SK-N-MC (cell line): Measurements from ENCODE around the gene SLC1A3.

Experiments used
- DNase-seq: peaks from one replicate; pipeline ENCODE4 v3.0.0-alpha.2; 2011; ENCODE audit warnings: low read depth, low spot score
- H3K27ac ChIP-seq: fragments of 200-600 bp; sonication (generic); 2 replicates; pipeline ENCODE4 v1.5.1; 2016; ENCODE audit warnings: mixed run types
- H3K36me3 ChIP-seq: fragments of 200-600 bp; sonication (generic); 2 replicates; pipeline ENCODE4 v1.6.1; 2017; ENCODE audit warnings: antibody characterized with exemption, low read length, mixed read lengths; ENCODE audit not compliant: insufficient read depth
- H3K4me3 ChIP-seq: fragments of 200-600 bp; sonication (generic); 2 replicates; pipeline ENCODE4 v1.5.1; 2016
- H3K9ac ChIP-seq: fragments of 200-600 bp; sonication (generic); 2 replicates; pipeline ENCODE4 v1.8.0; 2017; ENCODE audit warnings: mixed run types, mixed read lengths; ENCODE audit not compliant: insufficient read length
- H3K9me3 ChIP-seq: fragments of 200-600 bp; sonication (generic); 2 replicates; pipeline ENCODE4 v1.6.1; 2017; ENCODE audit warnings: low read depth, mild to moderate bottlenecking, antibody characterized with exemption, low read length, moderate library complexity, mixed read lengths
- EZH2 ChIP-seq: fragments of 200-600 bp; sonication (generic); IDR thresholded peaks from one replicate; pipeline ENCODE4 v1.6.1; 2017; ENCODE audit warnings: antibody characterized with exemption
- FOXP2 ChIP-seq: optimal IDR thresholded peaks from 2 replicates; pipeline ENCODE3; 2011; ENCODE audit warnings: mild to moderate bottlenecking, moderate library complexity; ENCODE audit not compliant: insufficient read depth; ENCODE audit errors: extremely low read length, control extremely low read depth
- POLR2AphosphoS5 ChIP-seq: IDR thresholded peaks from 2 replicates; pipeline ENCODE4 v1.6.1; 2012; ENCODE audit warnings: mild to moderate bottlenecking, low read depth, low read length, borderline replicate concordance

SLC1A3 gene

GRCh38 chr5:36607114-36607571 lies 737 bp downstream of the SLC1A3 start:
- Histone ChIP-seq H3K27ac (peak overlapping the region; percentile 56; the same call in 1 of the 2 replicates), H3K36me3 (peaks cover 37% of the 10 kb centered on the region), H3K9me3 (no peaks in the 10 kb centered on the region), H3K4me3 (peak overlapping the region; percentile 85), H3K9ac (peak overlapping the region; percentile 76)
- TF ChIP-seq FOXP2 (no peak), EZH2 (no peak), POLR2AphosphoS5 (no peak)
- no peak for DNase-seq

- no peak overlapping the region for H3K27ac ChIP-seq
- peak overlapping the region; percentile 85 for H3K4me3 ChIP-seq
- peak overlapping the region; percentile 76 for H3K9ac ChIP-seq
- DNase-seq: no peak
- H3K36me3 ChIP-seq: peaks cover 38% of the 10 kb centered on the region
- TF ChIP-seq FOXP2: no peak
- TF ChIP-seq EZH2: no peak
- TF ChIP-seq POLR2AphosphoS5: no peak
- no peaks in the 10 kb centered on the region for H3K9me3 ChIP-seq
These were observed 1.7 kb downstream of the SLC1A3 start for GRCh38 chr5:36607838-36608783.

GRCh38 chr5:36610621-36611020 lies 4.2 kb downstream of the SLC1A3 start:
- H3K36me3 ChIP-seq: peaks cover 38% of the 10 kb centered on the region
- no peaks in the 10 kb centered on the region for H3K9me3 ChIP-seq
- no peak overlapping the region for H3K4me3 ChIP-seq
- DNase-seq: no peak
- TF ChIP-seq POLR2AphosphoS5: no peak
- no peak for TF ChIP-seq EZH2
- TF ChIP-seq FOXP2: no peak
- H3K9ac ChIP-seq: no peak overlapping the region
- no peak overlapping the region for H3K27ac ChIP-seq

- no peak overlapping the region for H3K27ac ChIP-seq
- H3K9me3 ChIP-seq: no peaks in the 10 kb centered on the region
- H3K9ac ChIP-seq: no peak overlapping the region
- no peak for DNase-seq
- H3K4me3 ChIP-seq: no peak overlapping the region
- peaks cover 38% of the 10 kb centered on the region for H3K36me3 ChIP-seq
- TF ChIP-seq POLR2AphosphoS5 (no peak), EZH2 (no peak)
These were observed 5.3 kb downstream of the SLC1A3 start for GRCh38 chr5:36611520-36612274.

- H3K27ac ChIP-seq: no peak overlapping the region
- no peak overlapping the region for H3K9ac ChIP-seq
- TF ChIP-seq FOXP2 (no peak), EZH2 (no peak), POLR2AphosphoS5 (no peak)
- no peak for DNase-seq
- no peak overlapping the region for H3K4me3 ChIP-seq
- no peaks in the 10 kb centered on the region for H3K9me3 ChIP-seq
- peaks cover 38% of the 10 kb centered on the region for H3K36me3 ChIP-seq
These were observed 6.8 kb downstream of the SLC1A3 start for GRCh38 chr5:36613241-36613640.

GRCh38 chr5:36613771-36614656 lies 7.6 kb downstream of the SLC1A3 start:
- H3K9ac ChIP-seq: no peak overlapping the region
- H3K9me3 ChIP-seq: no peaks in the 10 kb centered on the region
- TF ChIP-seq POLR2AphosphoS5: no peak
- TF ChIP-seq EZH2: no peak
- no peak for TF ChIP-seq FOXP2
- DNase-seq: no peak
- H3K36me3 ChIP-seq: peaks cover 31% of the 10 kb centered on the region
- no peak overlapping the region for H3K27ac ChIP-seq
- no peak overlapping the region for H3K4me3 ChIP-seq

- Histone ChIP-seq H3K9me3 (no peaks in the 10 kb centered on the region), H3K9ac (no peak overlapping the region), H3K4me3 (no peak overlapping the region), H3K27ac (no peak overlapping the region), H3K36me3 (peaks cover 23% of the 10 kb centered on the region)
- no peak for TF ChIP-seq EZH2
- no peak for TF ChIP-seq FOXP2
- no peak for TF ChIP-seq POLR2AphosphoS5
- DNase-seq: no peak
These were observed 8.4 kb downstream of the SLC1A3 start for GRCh38 chr5:36614657-36615308.
